H1 (cell line): ENCODE data around the gene ZPBP2. TPM values are rescaled to one million over a fixed set of nuclear protein-coding genes. Genes with fewer than 3 reads are reported as not detected.

Experiments used
- CTCF ChIA-PET: fragments of 300-600 bp; sonication (Branson Sonifier 250); formaldehyde crosslinking; loops from one replicate; lab custom pipeline; 2021; ENCODE audit not compliant: partially characterized antibody; lab: Charles Lee
- POLR2A ChIA-PET: fragments of 300-600 bp; sonication (Branson Sonifier 250); formaldehyde crosslinking; loops from one replicate; lab custom pipeline; 2021; ENCODE audit warnings: inconsistent platforms; ENCODE audit not compliant: partially characterized antibody; lab: Charles Lee
- DNase-seq, 2 experiments: peaks; one replicate each; pipeline versions ENCODE4 v3.0.0 to v3.0.0-alpha.2; 2010 to 2022; ENCODE audit warnings: low spot score in 2 of 2, low read depth in 1 of 2, mixed read lengths in 1 of 2
- FAIRE-seq: peaks from 2 replicates; lab custom pipeline; 2011; peaks lifted over from hg19 to GRCh38; lab: Jason Lieb, UNC
- H2AFZ ChIP-seq: 2 replicates; pipeline ENCODE4 v1.8.1; 2012; ENCODE audit warnings: low read length, inconsistent platforms
- H2AK5ac ChIP-seq: 2 replicates; pipeline ENCODE4 v1.6.1; 2013; ENCODE audit warnings: low read depth, low read length
- H2BK120ac ChIP-seq: replicated peaks from 2 replicates; pipeline ENCODE3; 2013; ENCODE audit warnings: low read depth, low read length, inconsistent platforms
- H2BK12ac ChIP-seq: 2 replicates; pipeline ENCODE4 v1.6.1; 2013; ENCODE audit warnings: low read depth, low read length
- H2BK15ac ChIP-seq: 2 replicates; pipeline ENCODE4 v1.6.1; 2013; ENCODE audit warnings: low read length
- H2BK20ac ChIP-seq: 2 replicates; pipeline ENCODE4 v1.6.1; 2013; ENCODE audit warnings: low read length
- H2BK5ac ChIP-seq: 2 replicates; pipeline ENCODE4 v1.6.1; 2013; ENCODE audit warnings: low read depth, low read length
- H3K14ac ChIP-seq: 2 replicates; pipeline ENCODE4 v1.6.1; 2013; ENCODE audit warnings: inconsistent platforms; ENCODE audit not compliant: insufficient read length
- H3K18ac ChIP-seq: 2 replicates; pipeline ENCODE4 v1.6.1; 2013; ENCODE audit warnings: low read length; ENCODE audit errors: extremely low read depth
- H3K23ac ChIP-seq: 2 replicates; pipeline ENCODE4 v1.6.1; 2013; ENCODE audit warnings: inconsistent platforms; ENCODE audit not compliant: insufficient read length
- H3K23me2 ChIP-seq: 2 replicates; pipeline ENCODE4 v1.6.1; 2013; ENCODE audit warnings: low read depth, low read length
- H3K27ac ChIP-seq: 2 replicates; pipeline ENCODE4 v1.6.1; 2011; ENCODE audit warnings: low read depth, low read length, inconsistent platforms
- H3K27me3 ChIP-seq, 4 experiments: replicated peaks in 1 of 4; 1 replicate in 1 of 4; 2 replicates in 3 of 4; pipeline versions ENCODE4 v1.6.1 to v1.8.1; 2011 to 2013; ENCODE audit warnings: low read length in 3 of 4, mild to moderate bottlenecking in 3 of 4, inconsistent platforms in 2 of 4, mixed read lengths in 2 of 4, moderate library complexity in 1 of 4; ENCODE audit not compliant: control insufficient read depth in 3 of 4, insufficient read depth in 3 of 4; ENCODE audit errors: extremely low read depth in 1 of 4
- H3K36me3 ChIP-seq, 4 experiments: 2 replicates each; pipeline versions ENCODE4 v1.6.1 to v1.8.1; 2011 to 2013; ENCODE audit warnings: mild to moderate bottlenecking in 4 of 4, low read length in 3 of 4, moderate library complexity in 2 of 4, control low read depth in 1 of 4, inconsistent platforms in 1 of 4; ENCODE audit not compliant: insufficient read depth in 4 of 4, control insufficient read depth in 2 of 4
- H3K4ac ChIP-seq: replicated peaks from 2 replicates; pipeline ENCODE3; 2013; ENCODE audit warnings: low read length, low read depth, mixed read lengths, inconsistent platforms; ENCODE audit not compliant: insufficient read length
- H3K4me1 ChIP-seq, 4 experiments: replicated peaks in 1 of 4; 1 replicate in 1 of 4; 2 replicates in 3 of 4; pipeline versions ENCODE4 v1.6.1 to v1.8.1; 2011 to 2013; ENCODE audit warnings: low read length in 3 of 4, inconsistent platforms in 2 of 4, mixed read lengths in 1 of 4; ENCODE audit not compliant: insufficient read depth in 4 of 4, control insufficient read depth in 3 of 4
- H3K4me2 ChIP-seq, 2 experiments: 2 replicates each; pipeline versions ENCODE4 v1.6.1 to v1.8.1; 2011 to 2013; ENCODE audit warnings: low read depth in 2 of 2, low read length in 2 of 2, control low read depth in 1 of 2, inconsistent platforms in 1 of 2, mild to moderate bottlenecking in 1 of 2; ENCODE audit not compliant: insufficient read depth in 1 of 2
- H3K4me3 ChIP-seq, 4 experiments: fragments of 200-600, 300-600 bp in 1 of 4; sonication (generic), shearing (Covaris generic), sonication (Bioruptor Twin) in 1 of 4; 2 replicates each; pipeline versions ENCODE4 v1.5.1 to v1.8.1; 2011 to 2016; ENCODE audit warnings: low read length in 4 of 4, low read depth in 3 of 4, control low read depth in 2 of 4, inconsistent platforms in 2 of 4, mild to moderate bottlenecking in 2 of 4, mixed read lengths in 1 of 4, moderate library complexity in 1 of 4; ENCODE audit not compliant: insufficient read depth in 2 of 4; ENCODE audit errors: extremely low read depth in 1 of 4
- H3K56ac ChIP-seq: replicated peaks from 2 replicates; pipeline ENCODE3; 2013; ENCODE audit warnings: low read depth, mild to moderate bottlenecking, mixed read lengths, low read length, inconsistent platforms; ENCODE audit not compliant: insufficient read length
- H3K79me1 ChIP-seq: 2 replicates; pipeline ENCODE4 v1.6.1; 2013; ENCODE audit warnings: low read depth, low read length, control low read depth
- H3K79me2 ChIP-seq, 2 experiments: 2 replicates each; pipeline versions ENCODE4 v1.6.1 to v1.8.1; 2012 to 2013; ENCODE audit warnings: low read length in 2 of 2, mild to moderate bottlenecking in 2 of 2, inconsistent platforms in 1 of 2; ENCODE audit not compliant: insufficient read depth in 2 of 2, control insufficient read depth in 1 of 2
- H3K9ac ChIP-seq, 4 experiments: replicated peaks in 1 of 4; 1 replicate in 1 of 4; 2 replicates in 3 of 4; pipeline versions ENCODE4 v1.6.1 to v1.8.1; 2011 to 2013; ENCODE audit warnings: low read depth in 3 of 4, low read length in 3 of 4, control low read depth in 2 of 4, mild to moderate bottlenecking in 2 of 4, moderate library complexity in 2 of 4, inconsistent platforms in 1 of 4; ENCODE audit errors: extremely low read depth in 1 of 4
- H3K9me3 ChIP-seq, 2 experiments: 2 replicates each; pipeline versions ENCODE4 v1.6.1 to v1.8.1; 2012 to 2013; ENCODE audit warnings: mild to moderate bottlenecking in 2 of 2, moderate library complexity in 2 of 2, control low read depth in 1 of 2, inconsistent platforms in 1 of 2, low read depth in 1 of 2, low read length in 1 of 2, mixed read lengths in 1 of 2; ENCODE audit not compliant: insufficient read depth in 2 of 2
- H4K20me1 ChIP-seq, 2 experiments: replicated peaks in 1 of 2; 2 replicates each; pipeline versions ENCODE3 to v1.8.1; 2011 to 2013; ENCODE audit warnings: inconsistent platforms in 2 of 2, low read length in 2 of 2, mild to moderate bottlenecking in 1 of 2; ENCODE audit not compliant: insufficient read depth in 2 of 2, control insufficient read depth in 1 of 2
- H4K5ac ChIP-seq: 2 replicates; pipeline ENCODE4 v1.6.1; 2013; ENCODE audit warnings: low read length, low read depth, mixed read lengths, inconsistent platforms; ENCODE audit not compliant: insufficient read length
- H4K8ac ChIP-seq: 2 replicates; pipeline ENCODE4 v1.8.0; 2013; ENCODE audit warnings: mild to moderate bottlenecking, moderate library complexity, low read length, inconsistent platforms; ENCODE audit not compliant: insufficient read depth; ENCODE audit errors: extremely low read depth
- H4K91ac ChIP-seq: replicated peaks from 2 replicates; pipeline ENCODE3; 2013; ENCODE audit warnings: low read length, mixed read lengths, inconsistent platforms; ENCODE audit not compliant: insufficient read length
- POLR2AphosphoS5 ChIP-seq: IDR thresholded peaks from 2 replicates; pipeline ENCODE4 v1.6.1; 2011; ENCODE audit warnings: low read depth, low read length
- RAD21 ChIP-seq, 2 experiments: IDR thresholded peaks in 1 of 2; conservative IDR thresholded peaks in 1 of 2; 2 replicates each; pipeline ENCODE4 v1.6.1; 2011; ENCODE audit warnings: low read depth in 2 of 2, low read length in 2 of 2, improper control_type of control experiment in 1 of 2, inconsistent platforms in 1 of 2, mild to moderate bottlenecking in 1 of 2, moderate library complexity in 1 of 2
- WGBS, 2 experiments: shearing (Covaris generic) in 1 of 2; methylation state at CpG; one replicate each; pipeline versions ENCODE4 v1.1.6 to v1.1.7; 2013 to 2015; ENCODE audit warnings: low lambda C conversion rate in 2 of 2, mixed read lengths in 2 of 2, inconsistent platforms in 1 of 2, low coverage in 1 of 2, missing lambda C conversion rate in 1 of 2; ENCODE audit not compliant: insufficient replicate concordance in 2 of 2, insufficient coverage in 1 of 2, insufficient read length in 1 of 2; ENCODE audit errors: extremely low coverage in 1 of 2, missing lambda C conversion rate in 1 of 2; 5-methylcytosine and 5-hydroxymethylcytosine counted together
- polyA plus RNA-seq, 7 experiments: library from polyadenylated mRNA; depleted of rRNA in 3 of 7; stranded (reverse) in 5 of 7; unstranded in 2 of 7; fragments of >200 nt in 5 of 7; fragments of 200-250 nt in 2 of 7; gene quantifications; 1 replicate in 5 of 7; 2 replicates in 1 of 7; 4 replicates in 1 of 7; pipeline versions ENCODE4 v1.2.1 to v1.2.3, GENCODE V29; 2011 to 2013; ENCODE audit warnings: missing spikeins in 2 of 7, mixed read lengths in 2 of 7
- total RNA-seq: library from RNA; stranded (reverse); fragmentation: NEBNext Ultra II Directional; extraction: Animal tissue kit (Norgen Biotek cat#: 25700); gene quantifications from 2 replicates; pipeline ENCODE4 v1.2.1, GENCODE V29; 2021
- TF ChIP-seq, protein P1 (sequence below), 3 experiments: IDR thresholded peaks; 1 replicate in 2 of 3; 2 replicates in 1 of 3; pipeline versions ENCODE4 v1.5.1 to v1.6.1; 2011; ENCODE audit warnings: low read length in 3 of 3, mild to moderate bottlenecking in 3 of 3, inconsistent platforms in 2 of 3, low read depth in 1 of 3, moderate library complexity in 1 of 3; ENCODE audit not compliant: insufficient read depth in 1 of 3; ENCODE audit errors: control extremely low read depth in 1 of 3

ZPBP2 gene
- total and polyA plus RNA-seq, 2 of the 8 experiments (the other 6 are each of a cell fraction or from before 2014, with no cell fraction given): not detected

DNA sequence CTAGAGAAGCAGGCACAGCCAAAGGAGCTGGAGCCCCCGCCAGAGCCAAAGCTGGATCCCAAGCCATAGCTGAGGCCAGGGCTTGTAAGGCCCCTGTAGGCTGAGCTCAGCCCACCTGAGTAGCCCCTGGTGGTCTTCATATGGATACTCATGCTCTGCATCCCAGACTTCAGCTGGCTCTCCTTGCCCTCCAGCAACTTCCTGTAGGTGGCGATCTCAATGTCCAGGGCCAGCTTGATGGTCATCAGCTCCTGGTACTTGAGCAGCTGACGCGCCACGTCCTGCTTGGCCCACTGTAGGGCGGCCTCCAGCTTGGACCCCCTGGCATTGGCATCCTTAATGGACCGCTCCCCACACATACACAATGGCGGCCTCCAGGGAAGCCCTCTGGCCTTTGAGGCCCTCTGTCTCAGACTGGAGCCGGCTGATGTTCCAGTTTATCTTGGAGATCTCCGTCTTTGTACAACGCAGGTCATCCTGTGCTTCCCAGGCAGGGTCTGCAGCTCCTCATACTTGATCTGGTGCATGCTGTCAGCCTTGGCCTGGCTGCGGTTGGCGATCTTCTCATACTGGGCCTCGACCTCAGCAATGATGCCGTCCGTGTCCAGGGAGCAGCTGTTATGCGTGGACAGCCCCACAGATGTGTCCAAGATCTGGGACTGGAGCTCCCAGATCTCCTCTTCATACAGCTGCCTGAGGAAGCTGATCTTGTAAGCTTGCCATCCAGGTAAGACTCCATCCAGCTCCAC lies 32.8 kb upstream of the ZPBP2 start:
- H3K4ac ChIP-seq: no peak overlapping the region
- no peak overlapping the region for H3K9ac ChIP-seq
- no peak overlapping the region for H3K56ac ChIP-seq
- no peak overlapping the region for H3K4me3 ChIP-seq
- TF ChIP-seq RAD21 (IDR thresholded peaks at IDR 0.05 in 1 of 2, conservative IDR thresholded peaks at IDR 0.05 in 1 of 2; ENCODE audit: low read depth in 2 of 2, low read length in 2 of 2) (peak in 1 of 2 experiments; percentile 40; a peak in 1 of 4 replicates), POLR2AphosphoS5 (no peak)
- TF ChIP-seq, protein P1, sequence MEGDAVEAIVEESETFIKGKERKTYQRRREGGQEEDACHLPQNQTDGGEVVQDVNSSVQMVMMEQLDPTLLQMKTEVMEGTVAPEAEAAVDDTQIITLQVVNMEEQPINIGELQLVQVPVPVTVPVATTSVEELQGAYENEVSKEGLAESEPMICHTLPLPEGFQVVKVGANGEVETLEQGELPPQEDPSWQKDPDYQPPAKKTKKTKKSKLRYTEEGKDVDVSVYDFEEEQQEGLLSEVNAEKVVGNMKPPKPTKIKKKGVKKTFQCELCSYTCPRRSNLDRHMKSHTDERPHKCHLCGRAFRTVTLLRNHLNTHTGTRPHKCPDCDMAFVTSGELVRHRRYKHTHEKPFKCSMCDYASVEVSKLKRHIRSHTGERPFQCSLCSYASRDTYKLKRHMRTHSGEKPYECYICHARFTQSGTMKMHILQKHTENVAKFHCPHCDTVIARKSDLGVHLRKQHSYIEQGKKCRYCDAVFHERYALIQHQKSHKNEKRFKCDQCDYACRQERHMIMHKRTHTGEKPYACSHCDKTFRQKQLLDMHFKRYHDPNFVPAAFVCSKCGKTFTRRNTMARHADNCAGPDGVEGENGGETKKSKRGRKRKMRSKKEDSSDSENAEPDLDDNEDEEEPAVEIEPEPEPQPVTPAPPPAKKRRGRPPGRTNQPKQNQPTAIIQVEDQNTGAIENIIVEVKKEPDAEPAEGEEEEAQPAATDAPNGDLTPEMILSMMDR (IDR thresholded peaks at IDR 0.05; ENCODE audit: control extremely low read depth in 1 of 3, insufficient read depth in 1 of 3, low read depth in 1 of 3, low read length in 3 of 3): peak; percentile 63 to 75 (median 71)
- H3K79me2 ChIP-seq: no peaks in the 10 kb centered on the region
- peaks cover 0 to 4% of the 10 kb centered on the region in 2 experiments; a peak in 1 of 4 replicates for H3K9me3 ChIP-seq
- H4K91ac ChIP-seq: no peak overlapping the region
- no peaks in the 10 kb centered on the region for H3K23me2 ChIP-seq
- H2BK12ac ChIP-seq: no peak overlapping the region
- 91% methylated on average over 17 of the region's 17 CpGs; no CpG with 5 or more reads in 1 of the 2 experiments for WGBS, 2 experiments
- ChIA-PET CTCF (interaction anchor here (0.6 to 1.6 kb wide), 27 partner anchors 8 to 851 kb away, joined by 3 to 6 read pairs (median 3); no protein-coding TSS in a partner anchor), POLR2A (interaction anchor here (0.8 to 1.0 kb wide), 2 partner anchors 18 to 145 kb away, joined by 3 read pairs; partner anchors contain the start of gene PSMD3)
- DNase-seq (no peak), FAIRE-seq (no peak)
- no peak overlapping the region for H3K18ac ChIP-seq
- H3K27me3 ChIP-seq: no peaks in the 10 kb centered on the region
- H3K14ac ChIP-seq: no peak overlapping the region
- no peaks in the 10 kb centered on the region for H4K20me1 ChIP-seq
- H3K23ac ChIP-seq: no peak overlapping the region
- H2AFZ ChIP-seq: no peak overlapping the region
- no peak overlapping the region for H2AK5ac ChIP-seq
- no peak overlapping the region for H2BK5ac ChIP-seq
- H2BK120ac ChIP-seq: no peak overlapping the region
- H4K8ac ChIP-seq: peak overlapping the region; percentile 41; the same call in 1 of the 2 replicates
- no peaks in the 10 kb centered on the region for H3K79me1 ChIP-seq
- H3K4me2 ChIP-seq: no peak overlapping the region
- no peak overlapping the region for H2BK20ac ChIP-seq
- H3K36me3 ChIP-seq: no peaks in the 10 kb centered on the region
- H2BK15ac ChIP-seq: no peak overlapping the region
- no peak overlapping the region for H4K5ac ChIP-seq
- H3K27ac ChIP-seq: no peak overlapping the region
- H3K4me1 ChIP-seq: no peaks in the 10 kb centered on the region
